HG03045 (cell line): Measurements from ENCODE around the gene SLC43A2.
"Not testable (repeated sequence)": the region's sequence is repeated elsewhere in the genome, so short reads cannot be mapped to it uniquely, and the experiment has no call there.

Experiments used
- ATAC-seq: cut with Tn5 transposase; IDR thresholded peaks from one replicate; pipeline ENCODE4 v1.9.1; 2021; ENCODE audit warnings: mild to moderate bottlenecking, moderate library complexity; ENCODE audit not compliant: unreplicated experiment

Gene SLC43A2

GRCh38 chr17:1563786-1564613 lies 64.6 kb downstream of the SLC43A2 start:
- no peak for ATAC-seq

DNA sequence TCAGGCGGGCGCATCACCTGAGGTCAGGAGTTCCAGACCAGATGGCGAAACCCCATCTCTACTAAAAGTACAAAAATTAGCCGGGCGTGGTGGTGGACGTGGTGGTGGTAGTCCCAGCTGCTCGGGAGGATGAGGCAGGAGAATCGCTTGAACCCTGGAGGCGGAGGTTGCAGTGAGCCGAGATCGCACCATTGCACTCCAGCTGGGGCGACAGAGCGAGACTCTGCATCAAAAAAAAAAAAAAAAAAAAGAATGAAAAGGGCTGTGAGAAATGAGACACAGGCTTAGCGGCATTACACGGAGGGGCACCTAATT lies 65.2 kb downstream of the SLC43A2 start:
- ATAC-seq, result not testable (repeated sequence)

GRCh38 chr17:1562176-1562643 lies 66.4 kb downstream of the SLC43A2 start:
- ATAC-seq, result peak; percentile 34

- ATAC-seq, result peak; percentile 15
Observed at GRCh38 chr17:1561420-1562175, 67.0 kb downstream of the SLC43A2 start.

DNA sequence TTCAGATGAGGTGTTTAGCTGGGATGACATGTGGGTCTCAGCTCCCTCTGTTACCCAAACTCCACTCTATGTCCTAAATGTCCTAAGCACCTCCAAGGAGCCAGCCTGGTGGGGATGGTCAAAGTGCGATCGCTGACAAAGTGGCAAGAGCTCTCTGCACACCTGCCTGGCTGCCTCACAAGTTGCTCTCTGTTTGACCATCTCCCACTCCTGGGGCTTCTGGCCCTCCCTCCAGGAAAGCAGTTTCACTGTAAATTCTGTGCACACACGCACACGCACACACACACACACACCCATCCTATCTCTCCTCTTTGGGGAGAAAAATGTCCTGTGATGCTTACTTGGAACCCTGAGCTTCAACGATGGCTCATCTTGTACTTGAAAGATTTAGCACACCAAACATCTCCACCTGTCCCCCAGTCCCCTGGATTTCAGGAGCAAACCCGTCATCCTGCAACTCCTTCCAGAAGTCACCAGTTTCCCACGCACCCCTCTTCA lies 67.7 kb downstream of the SLC43A2 start:
- no peak for ATAC-seq

- ATAC-seq, result no peak
Observed at GRCh38 chr17:1560101-1560857, 68.4 kb downstream of the SLC43A2 start.

- ATAC-seq, result no peak
Observed at GRCh38 chr17:1559047-1560043, 69.3 kb downstream of the SLC43A2 start.

- no peak for ATAC-seq
Observed at GRCh38 chr17:1558401-1558800, 70.2 kb downstream of the SLC43A2 start.

DNA sequence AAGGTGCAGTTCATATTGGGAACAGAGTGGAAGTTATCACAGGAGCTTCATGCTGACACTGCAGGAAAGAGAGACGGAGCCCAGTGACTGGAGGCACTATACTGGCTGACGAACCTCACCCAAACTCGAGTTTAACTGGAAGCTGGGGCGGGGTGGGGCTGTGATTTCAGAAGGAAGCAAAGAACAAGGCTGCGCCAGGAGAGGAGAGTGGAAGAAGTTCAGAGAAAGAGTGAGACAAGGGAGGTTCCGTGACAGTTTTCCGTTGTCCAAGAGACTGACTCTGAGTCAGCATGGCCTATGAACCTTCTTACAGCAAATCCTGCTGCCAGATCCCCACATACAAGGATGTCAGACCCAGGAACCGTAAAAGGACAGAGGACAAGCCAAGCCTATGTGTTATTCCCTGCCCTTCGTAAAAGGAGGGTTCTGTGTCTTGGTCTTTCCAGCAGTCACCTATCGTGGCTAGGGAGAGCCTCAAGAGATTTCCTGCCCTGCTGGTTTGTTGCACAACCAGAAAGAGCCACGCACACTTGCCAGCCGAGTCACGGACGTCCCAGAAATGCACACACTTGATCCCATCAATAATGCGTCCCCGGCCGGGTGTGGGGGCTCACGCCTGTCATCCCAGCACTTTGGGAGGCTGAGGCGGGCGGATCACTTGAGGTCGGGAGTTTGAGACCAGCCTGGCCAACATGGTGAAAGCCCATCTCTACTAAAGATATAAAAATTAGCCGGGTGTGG lies 71.1 kb downstream of the SLC43A2 start:
- no peak for ATAC-seq

DNA sequence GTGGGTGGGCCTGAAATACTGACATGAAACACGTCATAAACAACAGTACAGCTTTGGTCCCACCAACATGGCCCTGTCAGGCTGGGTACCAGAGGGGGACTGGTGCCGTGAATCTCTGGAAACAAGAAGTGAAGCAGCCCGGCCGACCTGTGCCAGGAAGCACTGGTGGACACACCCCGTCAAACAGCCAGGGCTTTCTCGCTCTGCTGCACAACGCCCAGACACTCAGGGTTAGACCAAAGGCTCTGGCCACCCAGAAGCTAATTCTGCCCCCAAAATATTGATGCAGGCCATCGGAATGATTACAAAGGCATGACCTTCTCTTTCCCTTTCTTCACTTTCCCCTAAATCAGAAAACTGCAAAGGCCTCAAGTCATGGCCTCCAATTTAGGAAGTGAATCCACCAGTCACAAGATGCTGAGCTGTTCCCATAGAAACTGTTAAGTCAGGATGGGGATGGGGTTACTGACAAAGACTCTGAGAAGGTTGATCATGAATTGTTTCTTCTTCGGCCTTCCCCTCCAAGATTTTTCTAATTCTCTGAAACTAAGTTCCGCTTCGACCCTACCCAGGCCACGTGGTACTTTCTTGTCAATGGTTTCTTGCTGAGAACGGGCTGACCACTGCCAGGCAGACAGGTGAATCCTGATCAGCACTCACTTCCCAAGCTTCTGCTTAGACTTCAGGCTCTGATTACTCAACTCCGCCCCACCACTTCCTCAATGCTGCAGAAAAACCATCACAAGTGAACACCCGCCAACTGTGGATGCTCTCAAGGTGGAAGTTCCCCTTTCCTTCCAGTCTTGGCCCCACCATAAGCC lies 72.8 kb downstream of the SLC43A2 start:
- ATAC-seq, result no peak

DNA sequence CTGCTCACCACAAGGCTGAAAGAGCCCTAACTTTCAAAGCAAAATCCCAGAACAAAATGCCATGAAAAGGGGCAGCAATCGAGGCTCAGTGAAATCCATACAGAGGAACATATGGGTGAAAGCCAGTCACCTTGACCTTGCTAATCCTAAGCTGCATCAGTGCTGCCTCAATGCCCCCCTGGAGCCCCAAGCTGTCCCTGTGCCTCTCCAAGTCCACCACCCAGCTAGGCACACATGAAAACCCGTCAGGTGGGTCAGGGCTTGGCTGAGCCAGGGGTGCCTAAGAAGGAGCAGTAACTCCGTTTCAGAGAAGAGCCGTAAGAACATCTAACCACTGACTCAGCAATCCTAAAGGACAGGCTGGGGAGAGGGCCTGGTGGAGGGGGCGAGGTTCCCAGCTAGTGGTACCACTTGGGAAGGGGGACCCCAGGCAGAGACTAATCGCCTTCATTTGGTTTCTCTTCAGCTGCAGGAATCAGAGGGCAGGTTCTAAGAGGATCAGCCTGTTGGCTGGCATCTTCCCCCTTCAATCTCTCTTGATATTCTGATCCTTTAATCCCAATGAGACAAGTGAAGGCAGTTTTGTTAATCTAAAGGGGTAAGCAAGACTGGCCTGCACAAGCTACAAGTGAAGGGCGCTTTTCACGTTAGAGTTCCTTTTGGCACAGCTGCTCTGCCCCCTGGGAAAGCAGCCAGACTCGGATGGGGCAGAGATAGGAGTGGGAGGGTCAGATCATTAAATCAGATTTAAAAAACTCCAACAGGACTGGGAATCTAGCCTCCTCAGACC lies 73.7 kb downstream of the SLC43A2 start:
- ATAC-seq, result no peak

- ATAC-seq, result no peak
Observed at GRCh38 chr17:1553354-1554266, 75.0 kb downstream of the SLC43A2 start.

DNA sequence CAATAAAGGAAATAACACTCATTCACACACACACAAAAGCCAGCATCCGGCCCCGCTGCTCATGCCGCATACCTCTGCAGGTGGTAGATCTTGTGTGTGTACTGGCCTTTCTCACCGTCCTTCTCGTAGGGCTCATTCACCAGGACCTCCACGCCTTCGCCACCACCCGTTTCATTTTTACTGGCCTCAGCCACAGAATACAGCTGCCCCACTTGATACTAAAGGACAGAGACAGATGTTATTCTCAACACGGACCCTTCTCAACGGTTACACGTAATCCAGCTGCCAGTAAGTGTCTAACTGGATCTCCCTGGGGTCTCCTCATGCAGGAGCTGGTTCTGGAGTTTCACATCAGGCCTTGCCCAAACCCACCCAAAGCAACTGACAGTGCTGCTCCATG lies 75.7 kb downstream of the SLC43A2 start:
- ATAC-seq, result no peak

GRCh38 chr17:1551741-1552140 lies 76.9 kb downstream of the SLC43A2 start:
- no peak for ATAC-seq

DNA sequence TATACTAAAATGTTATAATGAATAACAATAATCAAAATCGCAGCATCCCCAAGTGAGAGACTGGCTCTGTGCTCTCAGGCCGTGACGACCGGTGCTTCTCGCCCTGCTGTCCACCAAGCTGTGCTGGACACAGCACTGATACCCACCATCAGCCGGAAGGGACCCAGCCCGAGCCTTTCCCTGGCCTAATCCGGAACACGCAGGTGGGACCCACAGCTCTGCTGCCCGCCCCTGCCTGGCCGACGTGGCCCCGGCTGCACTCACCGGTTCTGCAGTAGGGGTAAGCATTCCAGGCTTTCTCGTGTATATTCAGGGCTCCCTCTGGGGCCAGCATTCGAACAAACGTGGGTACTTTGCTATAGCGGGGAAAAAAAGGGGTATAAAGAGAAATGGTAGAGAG lies 80.6 kb downstream of the SLC43A2 start:
- no peak for ATAC-seq

- no peak for ATAC-seq
Observed at GRCh38 chr17:1546292-1546922, 82.2 kb downstream of the SLC43A2 start.
